ENCODE measurements around the gene RPL35A.
"Not testable (repeated sequence)": the region's sequence is repeated elsewhere in the genome, so short reads cannot be mapped to it uniquely, and the experiment has no call there.

Gene RPL35A

DNA sequence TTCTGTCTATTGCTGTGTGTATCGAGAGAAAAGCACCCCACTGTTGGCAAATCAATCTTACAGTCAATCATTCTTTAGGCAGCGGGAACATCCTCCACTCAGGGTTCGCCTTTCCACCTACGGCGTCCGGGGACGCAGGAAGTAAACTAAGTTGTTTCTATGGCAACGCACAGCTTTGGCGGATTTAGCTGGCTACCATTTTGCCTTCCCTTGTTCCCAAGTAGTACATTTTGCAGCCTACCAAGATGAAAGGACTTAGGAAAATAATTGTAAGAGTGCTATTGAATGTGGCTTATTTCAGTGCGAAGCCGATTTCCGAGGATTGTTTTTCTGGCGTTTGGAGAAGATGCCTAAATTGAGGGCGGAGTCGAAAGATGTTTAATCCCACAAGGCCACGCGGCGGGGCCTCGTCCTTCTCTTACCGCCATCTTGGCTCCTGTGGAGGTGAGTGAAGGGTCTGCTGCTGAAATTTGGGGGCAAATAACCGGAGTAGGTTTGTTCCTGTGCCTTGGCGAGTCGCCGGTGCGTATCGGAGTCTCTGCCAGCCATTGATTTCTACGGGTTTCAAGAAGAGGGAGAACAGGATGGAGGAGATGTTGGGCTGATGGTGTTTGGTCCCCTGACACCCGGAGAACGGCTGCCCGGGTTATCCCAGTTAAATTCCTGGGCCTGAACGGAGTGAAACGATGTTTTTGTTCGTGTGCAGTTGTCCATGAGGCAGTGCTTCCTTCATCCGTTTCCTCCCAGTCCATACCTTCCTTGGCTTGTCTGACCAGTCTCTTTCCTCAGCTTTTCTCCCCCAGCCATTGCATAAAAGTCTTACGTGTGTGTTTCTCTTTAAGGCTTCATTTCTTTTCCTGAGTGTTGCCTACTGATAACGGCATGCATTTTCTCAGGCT is at the start of gene RPL35A:
Gene RPL35A (plus strand): TSS at position 413 of the 899 bp plus-strand sequence. CDS start 778 bp downstream, outside the sequence.
- DNase-seq (ENCODE audit: low read depth in 2 of 2) = peak; percentile 56 to 70

- no peak for DNase-seq (ENCODE audit: low read depth in 2 of 2)
These were observed 48.4 kb upstream of the RPL35A start for GRCh38 chr3:197901626-197902025.

- DNase-seq (ENCODE audit: low read depth in 2 of 2) = peak; percentile 37 to 47
These were observed 43.8 kb upstream of the RPL35A start for GRCh38 chr3:197906023-197906849.

DNA sequence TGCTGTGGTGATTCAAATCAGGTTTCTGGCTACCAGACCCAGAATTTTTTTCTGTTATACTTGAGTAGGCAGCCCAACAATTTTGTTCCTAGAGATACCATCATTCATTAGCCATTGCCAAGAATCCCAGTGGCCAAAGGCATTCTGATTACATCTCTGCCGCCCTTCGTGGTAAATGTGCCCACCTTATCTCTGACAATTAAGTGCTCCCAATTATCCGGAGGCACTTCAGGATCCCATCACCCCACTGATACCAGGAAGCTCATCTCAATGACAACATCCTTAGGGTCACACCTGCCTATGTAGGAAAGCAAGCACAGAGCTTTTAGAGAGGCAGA is 43.2 kb upstream of the RPL35A start:
- DNase-seq (ENCODE audit: low read depth in 2 of 2) = no peak

DNA sequence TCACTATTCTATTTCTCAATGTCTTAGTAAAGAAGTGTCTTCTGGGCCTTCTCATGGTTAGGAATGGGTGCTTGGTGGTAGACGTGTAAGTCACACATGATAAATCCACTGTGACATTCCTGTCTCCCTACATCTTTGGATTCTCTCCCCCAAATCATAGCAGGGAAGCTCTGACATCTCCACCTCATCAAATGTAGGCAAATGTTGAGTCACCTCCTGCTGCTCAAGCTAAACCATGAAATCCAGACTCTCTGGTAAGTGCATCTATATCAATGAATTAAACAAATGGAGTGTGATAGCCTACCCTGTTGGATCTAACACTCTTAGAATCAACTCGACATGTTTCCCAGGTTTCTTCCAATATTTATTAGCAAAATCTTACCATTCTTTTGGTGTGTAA is 42.8 kb upstream of the RPL35A start:
- DNase-seq (ENCODE audit: low read depth in 2 of 2) = no peak

DNA sequence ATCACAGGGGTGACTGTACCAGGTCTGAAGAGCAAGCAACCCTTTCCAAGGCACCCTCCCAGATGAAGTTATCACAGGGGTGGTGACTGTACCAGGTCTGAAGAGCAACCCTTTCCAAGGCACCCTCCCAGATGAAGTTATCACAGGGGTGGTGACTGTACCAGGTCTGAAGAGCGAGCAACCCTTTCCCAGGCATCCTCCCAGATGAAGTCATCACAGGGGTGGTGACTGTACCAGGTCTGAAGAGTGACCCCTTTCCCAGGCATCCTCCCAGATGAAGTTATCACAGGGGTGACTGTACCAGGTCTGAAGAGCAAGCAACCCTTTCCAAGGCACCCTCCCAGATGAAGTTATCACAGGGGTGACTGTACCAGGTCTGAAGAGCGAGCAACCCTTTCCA is 41.4 kb upstream of the RPL35A start:
- not testable (repeated sequence) for DNase-seq (ENCODE audit: low read depth in 2 of 2)

DNA sequence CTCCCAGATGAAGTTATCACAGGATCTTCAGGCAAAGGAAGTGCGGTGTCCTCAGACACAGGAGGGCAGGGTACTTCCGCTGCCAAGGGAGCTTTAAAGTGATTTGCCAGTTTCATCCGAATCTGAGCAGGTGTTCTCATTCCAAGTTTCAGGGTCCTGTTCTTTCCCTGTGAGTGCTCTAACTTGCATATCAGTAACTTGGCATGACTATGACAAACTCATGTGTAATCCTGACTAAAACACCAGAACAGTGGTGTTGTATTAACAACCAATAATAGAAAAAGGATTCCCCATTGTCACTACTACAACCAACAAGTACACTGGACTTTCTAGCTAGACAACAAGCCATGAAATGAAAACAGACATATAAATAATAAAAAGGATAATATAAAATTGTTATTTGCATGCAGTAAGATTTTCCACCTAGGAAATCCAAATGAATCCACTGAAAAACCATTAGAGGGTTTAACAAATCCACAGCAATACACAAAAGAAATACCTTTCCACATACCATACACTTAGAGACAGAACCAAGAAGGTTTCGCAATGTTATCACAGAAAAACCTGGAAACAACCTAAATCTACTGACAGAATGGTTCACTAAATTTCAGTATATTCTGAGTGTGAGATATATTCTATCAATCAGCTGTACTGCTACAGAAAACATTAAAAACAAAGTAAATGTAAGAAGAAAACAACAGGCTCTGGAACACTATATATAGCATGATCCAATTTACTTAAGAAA is 40.9 kb upstream of the RPL35A start:
- DNase-seq (ENCODE audit: low read depth in 2 of 2) = no peak

DNA sequence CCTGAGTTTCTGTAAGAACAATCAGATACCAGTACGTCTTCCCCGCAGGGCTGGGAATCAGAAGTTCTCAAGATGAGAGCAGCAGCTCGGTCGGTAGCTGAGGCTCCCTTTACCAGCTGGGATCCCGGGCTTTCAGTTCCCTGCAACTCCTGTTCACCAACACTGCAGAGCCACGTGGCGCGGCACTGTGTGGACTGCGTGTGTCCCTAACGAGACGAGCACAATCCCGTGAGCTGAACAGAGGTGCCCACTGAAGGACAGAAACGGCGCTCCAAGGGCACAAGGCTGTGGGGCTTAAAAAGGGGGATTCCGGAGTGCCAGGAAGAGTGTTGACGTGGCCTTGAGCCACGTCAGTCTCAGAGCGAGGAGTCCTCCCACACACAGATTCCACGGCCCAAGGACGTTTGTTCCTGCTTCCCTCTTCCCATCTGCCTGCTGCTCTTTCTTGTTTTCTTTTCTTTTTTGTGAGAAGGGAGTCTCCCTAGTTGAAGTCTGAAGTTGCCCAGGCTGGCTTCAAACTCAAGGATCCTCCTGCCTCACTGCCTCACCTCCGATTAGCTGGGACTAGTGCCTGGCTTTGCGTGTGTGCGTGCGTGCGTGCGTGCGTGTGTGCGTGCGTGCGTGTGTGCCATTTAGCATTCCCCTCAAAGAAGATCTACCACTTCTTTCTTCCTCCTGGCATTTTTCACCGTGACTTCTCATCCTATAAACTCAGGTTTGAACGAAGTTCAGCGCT is 37.1 kb upstream of the RPL35A start:
- DNase-seq (ENCODE audit: low read depth in 2 of 2) = no peak

- DNase-seq (ENCODE audit: low read depth in 2 of 2) = no peak
These were observed 36.2 kb upstream of the RPL35A start for GRCh38 chr3:197913641-197914380.

DNA sequence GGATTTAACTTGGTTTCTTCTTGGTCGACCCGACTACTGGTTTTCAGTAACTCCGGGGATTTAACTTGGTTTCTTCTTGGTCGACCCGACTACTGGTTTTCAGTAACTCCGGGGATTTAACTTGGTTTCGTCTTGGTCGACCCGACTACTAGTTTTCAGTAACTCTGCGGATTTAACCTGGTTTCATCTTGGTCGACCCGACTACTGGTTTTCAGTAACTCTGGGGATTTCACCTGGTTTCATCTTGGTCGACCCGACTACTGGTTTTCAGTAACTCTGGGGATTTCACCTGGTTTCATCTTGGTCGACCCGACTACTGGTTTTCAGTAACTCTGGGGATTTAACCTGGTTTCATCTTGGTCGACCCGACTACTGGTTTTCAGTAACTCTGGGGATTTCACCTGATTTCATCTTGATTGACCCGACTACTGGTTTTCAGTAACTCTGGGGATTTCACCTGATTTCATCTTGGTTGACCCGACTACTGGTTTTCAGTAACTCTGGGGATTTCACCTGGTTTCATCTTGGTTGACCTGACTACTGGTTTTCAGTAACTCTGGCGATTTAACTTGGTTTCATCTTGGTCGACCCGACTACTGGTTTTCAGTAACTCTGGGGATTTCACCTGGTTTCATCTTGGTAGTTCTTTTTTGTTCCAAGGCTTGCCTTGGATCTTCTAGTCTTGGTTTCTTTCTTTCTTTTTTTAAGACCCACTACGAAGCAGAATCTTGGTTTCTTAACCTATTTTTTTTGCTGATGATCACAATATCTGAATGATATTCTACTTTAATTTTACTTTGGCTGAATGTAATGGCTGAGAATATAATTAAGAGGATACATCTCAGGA is 28.3 kb upstream of the RPL35A start:
- not testable (repeated sequence) for DNase-seq (ENCODE audit: low read depth in 2 of 2)

GRCh38 chr3:197926418-197926817 is 23.6 kb upstream of the RPL35A start:
- no peak for DNase-seq (ENCODE audit: low read depth in 2 of 2)

DNA sequence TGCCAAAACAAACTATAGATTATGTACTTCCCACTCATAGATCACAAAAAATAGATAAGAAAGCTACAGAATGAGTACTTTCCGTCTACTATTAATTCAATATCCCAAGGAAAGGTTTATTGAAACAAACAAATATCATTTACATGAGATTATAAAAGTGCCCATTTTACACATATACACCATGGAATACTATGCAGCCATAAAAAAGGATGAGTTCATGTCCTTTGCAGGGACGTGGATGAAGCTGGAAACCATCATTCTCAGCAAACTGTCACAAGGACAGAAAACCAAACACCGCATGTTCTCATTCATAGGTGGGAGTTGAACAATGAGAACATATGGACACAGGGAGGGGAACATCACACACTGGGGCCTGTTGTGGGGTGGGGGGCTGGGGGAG is 22.4 kb upstream of the RPL35A start:
- not testable (repeated sequence) for DNase-seq (ENCODE audit: low read depth in 2 of 2)

- no peak for DNase-seq (ENCODE audit: low read depth in 2 of 2)
These were observed 13.1 kb upstream of the RPL35A start for GRCh38 chr3:197936819-197937384.

GRCh38 chr3:197940745-197941384 is 9.1 kb upstream of the RPL35A start:
- DNase-seq (ENCODE audit: low read depth in 2 of 2) = no peak

DNA sequence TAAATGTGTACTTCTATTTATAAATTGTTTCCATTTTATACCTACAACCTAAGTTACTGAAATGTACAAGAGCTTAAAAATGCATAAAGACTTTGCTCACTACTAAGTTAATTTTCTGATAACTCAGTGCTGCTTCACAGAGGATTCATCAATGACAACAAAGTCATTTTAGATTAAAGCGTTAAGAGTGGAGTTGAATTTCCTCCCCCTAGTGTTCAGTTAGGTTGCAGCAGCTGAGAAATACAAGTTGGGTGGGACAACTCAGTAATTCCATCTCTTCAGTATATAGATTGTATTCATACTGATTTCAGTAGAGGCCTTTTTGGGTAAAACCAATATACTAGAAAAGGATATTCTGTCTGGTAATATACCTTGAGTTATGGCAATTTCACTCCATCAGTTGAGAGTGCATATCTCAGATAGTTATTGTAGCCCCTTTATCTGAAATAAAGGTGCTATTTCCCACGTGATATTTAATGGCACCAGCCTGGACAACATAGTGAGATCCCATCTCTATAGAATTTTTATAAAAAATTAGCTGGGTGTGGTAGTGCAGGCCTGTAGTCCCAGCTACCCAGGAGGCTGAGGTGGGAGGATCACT is 6.9 kb upstream of the RPL35A start:
- no peak for DNase-seq (ENCODE audit: low read depth in 2 of 2)

GRCh38 chr3:197949191-197949777 is 706 bp upstream of the RPL35A start:
- no peak for DNase-seq (ENCODE audit: low read depth in 2 of 2)

DNA sequence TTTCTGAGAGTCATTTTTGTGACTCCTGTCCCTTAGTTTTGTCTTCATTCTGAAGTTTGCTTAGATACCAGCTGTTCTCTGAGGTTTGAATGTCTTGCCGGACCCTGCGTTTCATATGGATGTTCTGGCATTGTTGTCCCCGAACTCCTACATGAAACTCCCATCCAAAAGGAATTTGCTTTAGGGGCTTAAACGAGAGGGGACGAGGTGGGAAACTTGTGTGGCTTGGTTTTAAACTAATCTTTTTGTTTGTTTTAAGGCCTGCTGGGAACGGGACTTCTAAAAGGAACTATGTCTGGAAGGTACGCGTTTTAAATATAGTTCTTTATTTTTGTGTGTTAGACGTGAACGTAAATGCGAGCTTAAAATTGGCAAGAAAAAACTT is 679 bp downstream of the RPL35A start:
- DNase-seq (ENCODE audit: low read depth in 2 of 2) = no peak

GRCh38 chr3:197951392-197951990 is 1.5 kb downstream of the RPL35A start:
- DNase-seq (ENCODE audit: low read depth in 2 of 2) = no peak

Data from stimulated activated CD8-positive, alpha-beta memory T cell treated with anti-CD3 and anti-CD28 coated beads, Interleukin-15, amount 100 ng/mL, for 4 hours (primary cell).